HG02798 (cell line): ENCODE data around the gene SLC25A25.
A peak's percentile ranks its signal among the peaks of the same experiment; 100 is the strongest.
"Not testable (repeated sequence)": the region's sequence is repeated elsewhere in the genome, so short reads cannot be mapped to it uniquely, and the experiment has no call there.

Experiments used
- ATAC-seq: cut with Tn5 transposase; IDR thresholded peaks from one replicate; pipeline ENCODE4 v1.9.1; 2021; ENCODE audit warnings: mild to moderate bottlenecking; ENCODE audit not compliant: unreplicated experiment, poor library complexity

SLC25A25 gene

DNA sequence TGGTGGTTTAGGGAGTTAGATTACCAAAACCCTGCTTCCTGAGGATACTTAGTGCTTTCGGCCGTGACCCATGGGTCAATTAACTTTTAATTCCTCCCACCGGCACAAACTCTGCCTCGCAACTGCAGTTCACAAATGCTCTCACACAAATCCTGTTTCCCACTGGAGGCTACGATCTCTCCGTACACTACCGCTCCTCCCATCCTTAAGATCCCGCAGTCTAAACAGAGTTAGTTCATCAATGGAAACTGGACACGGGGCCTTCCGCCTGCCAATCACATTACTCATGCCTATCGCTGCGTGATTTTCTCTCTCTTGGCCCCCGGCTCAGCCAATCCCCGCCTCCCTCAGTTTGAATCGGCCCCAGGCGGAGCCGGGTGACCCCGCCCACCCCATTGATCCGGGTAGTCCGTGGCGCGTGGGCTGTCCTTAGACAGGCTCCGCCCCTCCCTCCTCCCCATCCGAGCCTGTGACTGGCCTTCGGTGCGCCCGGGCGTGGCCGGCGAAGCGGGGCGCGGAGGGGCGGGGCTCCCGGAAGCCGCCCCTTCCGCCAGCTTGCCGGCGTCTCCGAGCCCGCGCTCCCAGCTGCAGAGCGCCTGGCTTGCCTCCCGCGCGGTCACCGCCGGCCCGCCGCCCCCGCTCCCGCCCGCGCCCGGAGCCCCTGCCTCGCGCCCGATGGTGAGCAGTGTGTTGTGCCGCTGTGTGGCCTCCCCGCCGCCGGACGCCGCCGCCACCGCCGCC lies at the start of gene SLC25A25:
Gene SLC25A25, plus strand, starts transcription at position 588 of the 741 bp plus-strand sequence. Its CDS starts 88 bp downstream, at position 676.
- peak; percentile 80 for ATAC-seq

DNA sequence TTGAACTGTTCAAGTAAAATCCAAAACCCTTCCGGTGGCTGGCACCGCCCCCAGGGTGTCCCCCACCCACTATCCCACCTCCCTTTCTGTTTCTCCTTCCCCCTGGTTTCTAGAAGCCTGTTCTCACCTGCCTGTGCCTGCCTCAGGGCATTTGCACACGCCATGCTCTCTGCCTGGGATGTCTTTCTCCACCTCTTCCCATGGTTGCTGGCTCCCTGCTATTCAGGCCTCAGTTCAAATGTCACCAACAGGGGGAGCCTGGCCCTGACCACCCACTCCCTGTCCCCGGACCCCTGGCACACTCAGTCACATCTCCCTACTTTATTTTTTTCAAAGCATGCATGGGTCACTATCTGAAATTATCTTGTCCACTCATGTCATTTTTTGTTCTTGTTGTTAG lies 47.3 kb upstream of the SLC25A25 start:
- no peak for ATAC-seq

DNA sequence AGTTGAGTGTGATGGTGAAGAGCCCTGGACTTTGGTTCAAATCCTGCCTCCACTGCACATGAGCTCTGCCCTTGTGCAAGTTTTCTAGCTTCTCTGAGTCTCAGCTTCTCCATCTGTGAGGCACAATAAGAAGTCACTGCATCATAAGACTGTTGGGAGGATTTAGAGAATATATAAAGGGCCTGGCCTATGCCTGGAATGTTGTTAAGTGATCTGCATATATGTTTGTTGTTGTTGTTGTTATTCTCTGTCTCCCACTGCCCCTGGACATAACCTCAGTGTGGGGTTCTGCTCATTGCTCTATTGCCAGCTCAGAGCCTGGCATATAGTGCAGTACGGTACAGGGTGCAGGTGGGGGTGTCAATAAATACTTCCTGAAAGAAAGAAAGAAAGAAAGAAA lies 46.9 kb upstream of the SLC25A25 start:
- no peak for ATAC-seq

DNA sequence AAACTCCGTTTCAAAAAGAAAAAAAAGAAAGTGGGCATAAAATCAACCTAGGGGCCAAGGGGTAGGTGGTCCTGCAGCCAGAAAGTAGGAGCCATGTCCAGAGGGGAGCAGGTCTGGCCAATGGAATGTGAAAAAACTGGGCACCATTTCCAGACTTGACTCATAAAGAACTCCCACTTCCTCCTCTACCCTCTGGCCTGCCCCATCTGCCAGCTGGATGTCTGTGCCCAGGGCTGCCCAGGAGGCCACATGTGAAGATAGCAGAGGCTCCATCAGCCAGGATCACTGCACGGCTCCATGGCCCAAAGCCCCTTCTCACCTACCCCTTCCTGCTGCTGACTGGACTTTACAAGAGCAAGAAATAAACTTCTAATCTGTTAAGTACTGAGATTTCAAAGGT lies 45.1 kb upstream of the SLC25A25 start:
- no peak for ATAC-seq

DNA sequence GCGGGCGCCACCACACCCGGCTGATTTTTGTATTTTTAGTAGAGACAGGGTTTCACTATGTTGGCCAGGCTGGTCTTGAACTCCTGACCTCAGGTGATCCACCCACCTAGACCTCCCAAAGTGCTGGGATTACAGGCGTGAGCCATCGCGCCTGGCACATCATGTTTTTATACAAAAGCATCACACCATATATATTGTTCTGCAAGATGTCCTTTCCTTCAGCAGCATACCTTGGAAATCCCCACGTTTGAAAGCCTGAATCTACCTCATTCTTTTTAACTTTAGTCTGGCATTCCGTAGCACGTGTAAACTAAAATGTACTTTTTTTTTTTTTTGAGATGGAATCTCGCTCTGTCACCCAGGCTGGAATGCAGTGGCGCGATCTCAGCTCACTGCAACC lies 44.4 kb upstream of the SLC25A25 start:
- not testable (repeated sequence) for ATAC-seq

DNA sequence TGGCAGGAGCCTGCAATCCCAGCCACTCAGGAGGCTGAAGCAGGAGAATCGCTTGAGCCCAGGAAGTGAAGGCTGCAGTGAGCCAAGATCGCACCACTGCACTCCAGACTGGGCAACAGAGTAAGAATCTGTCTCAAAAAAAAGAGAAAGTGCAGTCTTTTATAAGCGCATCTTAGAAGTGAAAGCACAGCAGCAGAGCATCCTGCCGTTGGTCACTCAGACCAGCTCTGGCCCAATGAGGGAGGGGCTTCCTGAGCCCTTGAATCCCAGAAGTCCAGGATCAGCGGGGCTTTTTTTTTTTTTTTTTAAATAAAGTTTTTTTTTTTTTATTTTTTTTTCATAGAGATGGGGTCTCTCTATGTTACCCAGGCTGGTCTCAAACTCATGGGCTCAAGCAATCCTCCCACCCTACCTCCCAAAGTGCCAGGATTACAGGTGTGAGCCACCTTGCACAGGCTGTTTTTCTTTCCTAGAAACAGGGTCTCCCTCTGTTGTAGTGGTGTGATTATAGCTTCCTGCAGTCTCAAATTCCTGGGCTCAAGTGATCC lies 43.2 kb upstream of the SLC25A25 start:
- ATAC-seq: no peak

DNA sequence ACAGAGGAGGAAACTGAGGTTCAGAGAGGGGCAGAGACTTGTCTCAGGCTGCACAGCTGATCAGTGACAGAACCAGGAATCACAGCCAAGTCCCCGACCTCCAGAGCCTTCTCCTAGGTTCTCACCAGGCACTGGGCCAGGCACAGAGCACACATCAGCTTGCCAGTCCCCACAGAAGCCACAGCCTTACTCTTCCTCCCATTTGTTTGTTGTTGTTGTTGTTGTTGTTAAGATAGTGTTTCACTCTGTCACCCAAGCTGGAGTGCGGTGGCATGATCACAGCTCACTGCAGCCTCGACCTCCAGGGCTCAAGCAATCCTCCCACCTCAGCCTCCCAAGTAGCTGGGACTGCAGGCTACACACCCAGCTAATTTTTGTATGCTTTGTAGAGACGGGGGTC lies 42.3 kb upstream of the SLC25A25 start:
- ATAC-seq: no peak

DNA sequence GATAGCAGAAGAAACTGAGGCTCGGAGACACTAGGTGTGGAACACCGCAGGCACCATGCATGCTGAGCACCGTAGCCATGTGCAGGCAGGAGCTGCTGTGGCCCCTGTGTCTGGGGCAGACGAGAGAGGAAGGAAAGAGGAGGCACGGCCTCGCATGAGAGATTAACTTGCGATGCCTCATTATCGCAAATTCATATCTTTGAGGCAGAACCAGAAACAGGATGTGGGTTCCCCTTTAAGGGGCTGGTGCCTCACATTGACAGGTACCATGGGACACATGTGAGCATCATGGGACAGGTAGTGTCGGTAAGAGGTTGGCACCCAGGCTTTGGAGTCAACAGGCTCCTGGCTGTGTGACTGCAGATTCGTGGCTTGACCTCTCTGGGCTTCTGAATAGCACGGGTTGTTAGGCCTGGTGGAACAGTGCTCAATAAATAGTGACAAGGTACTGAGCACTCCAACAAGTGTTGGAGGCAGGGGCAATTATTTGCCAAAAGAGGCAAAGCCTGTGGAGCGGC lies 41.7 kb upstream of the SLC25A25 start:
- ATAC-seq: no peak

DNA sequence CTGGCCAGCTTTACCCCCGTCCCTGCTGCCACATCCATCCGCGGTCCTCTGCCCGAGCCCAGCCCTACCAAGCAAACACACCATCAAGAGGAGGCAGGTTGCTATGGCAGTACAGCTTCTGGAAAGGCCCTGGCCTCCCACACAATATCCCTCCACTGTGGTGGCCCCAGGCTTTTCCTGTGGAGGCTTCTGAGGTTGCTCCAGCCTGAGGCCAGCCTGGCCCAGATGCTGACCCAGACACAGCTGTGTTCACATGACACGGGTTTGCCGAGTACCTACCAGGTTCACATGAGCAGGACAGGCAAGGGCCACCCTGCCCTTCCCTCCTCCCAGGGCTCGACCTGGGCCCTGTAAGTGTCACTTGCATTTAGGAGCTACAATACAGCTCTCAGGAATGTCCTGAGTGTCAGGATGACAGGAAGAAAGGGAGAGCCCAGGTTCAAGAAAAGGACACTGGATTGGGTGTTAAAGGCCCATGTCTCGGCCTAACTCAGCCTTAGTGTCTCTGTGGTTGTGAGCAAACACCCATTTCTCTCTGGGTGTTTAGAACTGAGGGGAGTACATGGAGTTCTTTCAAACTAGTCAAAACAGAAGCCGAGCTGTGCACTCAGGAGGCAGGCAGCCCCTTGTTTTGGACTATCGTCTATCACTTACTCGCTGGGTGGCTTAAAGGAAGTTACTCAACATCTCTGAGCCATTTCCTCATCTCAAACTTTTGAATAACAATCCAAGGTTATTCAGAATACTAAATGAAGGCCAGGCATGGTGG lies 41.1 kb upstream of the SLC25A25 start:
- no peak for ATAC-seq

DNA sequence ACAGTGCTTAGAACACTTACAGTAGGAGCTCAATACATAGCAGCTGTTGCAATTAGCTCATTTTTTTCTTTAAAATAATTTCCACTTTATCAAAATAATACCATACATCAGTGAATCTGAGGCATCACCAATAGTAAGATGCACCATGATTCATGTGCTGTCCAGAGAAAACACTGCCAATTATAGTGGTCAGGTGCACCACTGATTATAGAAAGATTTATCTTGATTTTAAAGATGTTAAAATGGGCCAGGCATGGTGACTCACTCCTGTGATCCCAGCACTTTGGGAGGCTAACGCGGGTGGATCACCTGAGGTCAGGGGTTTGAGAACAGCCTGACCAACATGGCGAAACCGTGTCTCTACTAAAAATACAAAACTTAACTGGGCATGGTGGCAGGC lies 40.3 kb upstream of the SLC25A25 start:
- ATAC-seq: no peak

DNA sequence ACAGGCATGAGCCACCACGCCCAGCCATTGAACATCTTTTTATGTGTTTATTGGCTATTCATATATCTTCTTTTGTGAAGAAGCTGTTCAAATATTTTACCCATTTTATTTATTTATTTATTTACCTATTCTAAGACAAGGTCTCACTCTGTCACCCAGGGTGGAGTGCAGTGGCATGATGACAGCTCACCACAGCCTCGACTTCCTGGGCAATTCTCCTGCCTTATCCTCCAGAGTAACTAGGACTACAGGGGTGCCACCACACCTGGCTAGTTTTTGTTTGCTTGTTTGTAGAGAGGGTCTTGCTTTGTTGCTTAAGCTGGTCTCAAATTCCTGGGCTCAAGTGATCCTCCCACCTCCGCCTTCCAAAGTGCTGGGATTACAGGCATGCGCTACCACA lies 34.4 kb upstream of the SLC25A25 start:
- no peak for ATAC-seq

DNA sequence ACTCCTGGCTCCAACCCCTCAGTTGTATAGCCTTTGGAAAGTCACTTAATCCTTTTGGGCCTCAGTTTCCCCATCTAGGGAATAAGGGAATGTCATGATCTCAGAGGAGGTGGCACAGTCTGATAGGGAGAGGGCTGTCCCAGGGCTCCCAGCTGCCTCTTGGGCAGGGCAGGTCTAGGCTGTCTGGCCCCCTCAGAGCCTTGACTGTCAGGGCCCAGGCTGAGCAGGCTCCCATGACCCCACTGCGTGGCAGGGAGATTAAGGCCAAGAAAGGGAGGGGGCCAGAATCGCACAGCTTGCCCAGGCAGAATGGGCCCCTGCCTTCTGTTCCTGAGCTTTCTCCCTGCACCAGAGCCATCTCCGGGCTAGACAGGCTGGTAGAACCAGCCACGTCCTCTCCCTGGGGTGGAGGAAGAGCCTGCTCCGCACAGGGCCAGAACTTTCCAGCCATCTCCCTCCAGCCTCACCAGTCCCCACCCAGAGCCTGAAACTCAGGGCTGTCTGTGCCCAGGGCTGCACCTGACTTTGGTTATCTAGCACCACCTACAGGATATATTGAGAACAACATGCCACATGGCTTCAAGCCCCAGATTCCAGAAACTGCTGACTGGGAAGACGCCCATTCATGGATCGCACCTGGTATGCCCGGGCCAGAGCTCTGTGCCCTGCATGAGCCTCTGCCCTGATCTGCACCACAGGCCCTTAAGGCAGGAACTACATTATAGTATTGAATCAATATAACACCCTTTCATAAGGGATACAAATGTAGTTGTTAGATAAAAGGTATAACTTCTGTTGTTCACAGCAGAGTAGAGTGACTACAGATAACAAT lies 33.0 kb upstream of the SLC25A25 start:
- ATAC-seq: no peak

DNA sequence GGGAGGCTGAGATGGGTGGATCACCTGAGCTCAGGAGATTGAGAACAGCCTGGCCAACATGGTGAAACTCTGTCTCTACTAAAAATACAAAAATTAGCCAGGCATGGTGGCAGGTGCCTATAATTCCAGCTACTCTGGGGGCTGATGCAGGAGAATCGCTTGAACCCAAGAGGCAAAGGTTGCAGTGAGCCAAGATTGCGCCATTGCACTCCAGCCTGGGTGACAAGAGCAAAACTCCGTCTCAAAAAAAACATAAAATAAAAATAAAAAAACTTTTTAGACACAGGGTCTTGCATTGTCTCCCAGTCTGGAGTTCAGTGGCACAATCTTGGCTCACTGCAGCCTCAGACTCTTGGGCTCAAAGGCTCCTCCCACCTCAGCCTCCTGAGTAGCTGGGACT lies 31.5 kb upstream of the SLC25A25 start:
- ATAC-seq: not testable (repeated sequence)

DNA sequence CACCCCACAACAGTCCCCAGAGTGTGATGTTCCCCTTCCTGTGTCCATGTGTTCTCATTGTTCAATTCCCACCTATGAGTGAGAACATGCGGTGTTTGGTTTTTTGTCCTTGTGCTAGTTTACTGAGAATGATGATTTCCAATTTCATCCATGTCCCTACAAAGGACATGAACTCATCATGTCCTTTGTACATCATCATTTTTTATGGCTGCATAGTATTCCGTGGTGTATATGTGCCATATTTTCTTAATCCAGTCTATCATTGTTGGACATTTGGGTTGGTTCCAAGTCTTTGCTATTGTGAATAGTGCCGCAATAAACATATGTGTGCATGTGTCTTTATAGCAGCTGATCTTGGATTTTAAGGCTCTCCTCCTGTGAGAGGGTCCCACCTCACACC lies 27.2 kb upstream of the SLC25A25 start:
- not testable (repeated sequence) for ATAC-seq

DNA sequence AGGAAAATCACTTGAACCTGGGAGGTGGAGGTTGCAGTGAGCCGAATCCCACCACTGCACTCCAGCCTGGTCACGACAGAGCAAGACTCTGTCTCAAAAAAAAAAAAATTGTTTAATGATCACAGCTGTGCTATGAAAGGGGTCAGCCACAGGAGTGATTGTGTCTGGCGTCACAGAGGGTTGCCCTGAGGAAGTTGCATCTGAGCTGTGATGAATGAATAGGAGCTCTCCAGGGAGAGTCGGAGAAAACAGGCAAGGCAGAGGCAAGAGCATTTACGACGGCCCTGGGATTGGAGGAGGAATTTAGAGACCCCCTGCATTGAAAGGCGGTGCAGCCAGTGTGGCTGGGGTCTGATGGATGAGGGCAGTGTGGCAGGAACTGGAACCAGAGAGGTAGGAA lies 26.0 kb upstream of the SLC25A25 start:
- ATAC-seq: no peak

DNA sequence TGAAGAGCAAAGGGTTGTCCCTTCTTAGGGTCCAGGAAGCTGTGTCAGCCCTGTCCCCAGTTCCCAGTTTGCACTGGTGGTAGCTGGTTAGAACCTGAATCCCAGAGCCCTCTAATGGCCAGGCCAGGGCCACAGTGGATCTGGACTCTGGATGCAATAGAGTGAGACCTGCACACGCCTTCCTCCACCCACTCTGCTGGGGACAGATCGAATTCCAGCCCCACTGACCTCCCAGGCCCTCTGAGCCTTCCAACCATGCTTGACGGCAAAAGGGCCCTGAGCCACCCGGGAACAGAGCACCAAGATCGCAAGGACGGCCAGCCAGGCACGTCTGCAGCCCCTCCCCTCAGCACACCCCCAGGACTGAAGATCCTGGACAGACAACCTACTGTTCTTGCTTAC lies 24.6 kb upstream of the SLC25A25 start:
- ATAC-seq: no peak

DNA sequence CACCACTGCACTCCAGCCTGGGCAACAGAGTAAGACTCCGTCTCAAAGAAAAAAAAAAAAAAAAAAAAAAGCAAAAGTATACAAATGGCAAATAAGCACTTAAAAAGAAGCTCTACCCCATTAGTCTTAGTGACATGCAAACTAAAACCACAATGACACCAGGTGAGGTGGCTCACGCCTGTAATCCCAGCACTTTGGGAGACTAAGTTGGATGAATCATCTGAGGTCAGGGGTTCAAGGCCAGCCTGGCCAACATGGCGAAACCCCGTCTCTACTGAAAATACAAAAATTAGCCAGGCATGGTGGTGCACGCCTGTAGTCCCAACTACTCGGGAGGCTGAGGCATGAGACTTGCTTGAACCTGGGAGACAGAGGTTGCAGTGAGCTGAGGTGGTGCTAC lies 22.6 kb upstream of the SLC25A25 start:
- ATAC-seq: not testable (repeated sequence)

DNA sequence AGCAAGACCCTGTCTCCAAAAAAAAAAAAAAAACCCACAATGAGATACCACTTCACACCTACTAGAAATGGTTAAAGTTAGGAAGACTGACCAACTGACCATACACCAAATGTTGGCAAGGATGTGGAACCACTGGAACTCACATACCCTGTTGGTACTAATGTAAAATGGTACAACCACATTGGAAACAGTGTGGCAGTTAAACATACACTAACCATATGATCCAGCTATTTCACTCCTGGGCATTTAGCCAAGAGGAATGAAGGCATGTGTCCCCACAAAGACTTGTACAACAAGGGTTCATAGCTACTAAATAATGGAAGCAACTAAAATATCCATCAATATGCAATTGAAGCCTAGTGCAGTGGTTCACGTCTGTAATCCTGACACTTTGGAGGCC lies 22.2 kb upstream of the SLC25A25 start:
- no peak for ATAC-seq

DNA sequence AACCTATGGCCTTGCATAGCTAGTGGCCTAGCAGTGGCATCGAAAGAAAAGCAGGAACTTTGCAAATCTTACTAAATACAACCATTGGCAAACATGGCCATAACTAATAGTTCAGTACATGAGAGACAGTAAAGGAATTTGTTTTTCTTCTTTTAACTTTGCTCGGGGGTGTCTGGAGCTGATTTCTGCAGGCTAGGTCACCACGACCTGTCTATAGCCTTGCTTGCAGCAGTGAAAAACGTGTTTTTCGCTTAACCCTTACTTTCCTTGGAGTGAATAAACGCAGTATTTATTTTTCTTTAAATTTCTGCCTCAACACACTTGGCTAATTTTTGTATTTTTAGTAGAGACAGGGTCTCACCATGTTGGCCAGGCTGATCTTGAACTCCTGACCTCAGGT lies 20.8 kb upstream of the SLC25A25 start:
- no peak for ATAC-seq

DNA sequence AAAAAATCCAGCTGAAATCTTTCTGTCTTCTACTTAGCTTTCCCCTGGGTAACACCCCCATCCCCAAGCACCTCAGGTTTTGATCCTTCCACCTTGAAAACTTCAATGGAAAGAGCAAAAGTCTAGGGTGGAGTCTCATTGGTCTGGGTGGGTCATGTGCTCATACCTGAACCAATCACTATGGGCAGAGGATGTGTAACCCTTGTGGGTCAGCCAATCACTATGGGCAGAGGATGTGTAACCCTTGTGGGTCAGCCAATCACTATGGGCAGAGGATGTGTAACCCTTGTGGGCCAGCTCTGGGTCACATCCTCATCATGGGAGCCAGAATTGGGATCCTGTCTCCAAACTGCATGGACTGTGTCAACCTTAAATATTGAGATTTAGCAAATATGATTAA lies 19.4 kb upstream of the SLC25A25 start:
- no peak for ATAC-seq
